GM15510 (cell line): Measurements from ENCODE around the gene CLGN.

Source experiments
- POLR2A ChIP-seq: IDR thresholded peaks from 3 replicates; pipeline ENCODE4 v1.6.1; 2011; ENCODE audit warnings: borderline replicate concordance; ENCODE audit not compliant: insufficient read length; ENCODE audit errors: extremely low read depth

The CLGN gene

GRCh38 chr4:140406292-140406691, 21.2 kb downstream of the CLGN start:
- TF ChIP-seq POLR2A = no peak

- no peak for TF ChIP-seq POLR2A
Observed at GRCh38 chr4:140400111-140400510, 27.3 kb downstream of the CLGN start.

GRCh38 chr4:140395668-140396067, 31.8 kb downstream of the CLGN start:
- no peak for TF ChIP-seq POLR2A

- TF ChIP-seq POLR2A = no peak
Observed at GRCh38 chr4:140388015-140388414, 39.4 kb downstream of the CLGN start.

- TF ChIP-seq POLR2A = no peak
Observed at GRCh38 chr4:140382732-140383131, 44.7 kb downstream of the CLGN start.

- TF ChIP-seq POLR2A = no peak
Observed at GRCh38 chr4:140374130-140374477, 53.3 kb downstream of the CLGN start.

GRCh38 chr4:140373328-140374129, 53.9 kb downstream of the CLGN start, which contains the start of gene SCOC:
Gene SCOC (plus strand): TSS chr4:140373646. CDS start chr4:140379171, 5,525 bp downstream.
- peak; percentile 58 for TF ChIP-seq POLR2A

- no peak for TF ChIP-seq POLR2A
Observed at GRCh38 chr4:140372751-140373327, 54.6 kb downstream of the CLGN start.

- TF ChIP-seq POLR2A = no peak
Observed at GRCh38 chr4:140368686-140369085, 58.8 kb downstream of the CLGN start.

- TF ChIP-seq POLR2A = no peak
Observed at GRCh38 chr4:140367738-140368137, 59.7 kb downstream of the CLGN start.

- no peak for TF ChIP-seq POLR2A
Observed at GRCh38 chr4:140363558-140363957, 63.9 kb downstream of the CLGN start.

- TF ChIP-seq POLR2A = no peak
Observed at GRCh38 chr4:140363051-140363450, 64.4 kb downstream of the CLGN start.

- TF ChIP-seq POLR2A = no peak
Observed at GRCh38 chr4:140361099-140361498, 66.3 kb downstream of the CLGN start.

- TF ChIP-seq POLR2A = no peak
Observed at GRCh38 chr4:140359562-140360427, 67.7 kb downstream of the CLGN start.

- no peak for TF ChIP-seq POLR2A
Observed at GRCh38 chr4:140358281-140358680, 69.2 kb downstream of the CLGN start.
